HG02798 (cell line): ENCODE results near the gene RWDD1.
A peak's percentile ranks its signal among the peaks of the same experiment; 100 is the strongest.

ENCODE experiments used
- ATAC-seq: cut with Tn5 transposase; IDR thresholded peaks from one replicate; pipeline ENCODE4 v1.9.1; 2021; ENCODE audit warnings: mild to moderate bottlenecking; ENCODE audit not compliant: unreplicated experiment, poor library complexity

RWDD1 gene

DNA sequence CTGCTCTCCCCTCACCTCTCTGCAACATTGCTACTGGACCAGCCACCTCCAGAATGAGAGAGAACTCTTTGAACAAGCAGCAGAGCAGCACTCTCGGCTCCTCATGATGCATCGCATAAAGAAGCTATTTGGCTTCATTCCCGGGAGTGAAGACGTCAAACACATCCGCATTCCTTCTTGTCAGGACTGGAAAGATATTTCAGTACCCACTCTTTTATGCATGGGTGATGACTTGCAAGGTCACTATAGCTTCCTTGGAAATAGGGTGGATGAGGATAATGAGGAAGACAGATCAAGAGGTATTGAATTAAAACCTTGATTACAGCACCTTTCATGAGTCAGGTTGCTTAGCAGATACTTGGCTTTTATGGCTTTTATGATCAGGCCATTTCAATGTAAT, 13.4 kb upstream of the RWDD1 start:
- ATAC-seq = no peak

DNA sequence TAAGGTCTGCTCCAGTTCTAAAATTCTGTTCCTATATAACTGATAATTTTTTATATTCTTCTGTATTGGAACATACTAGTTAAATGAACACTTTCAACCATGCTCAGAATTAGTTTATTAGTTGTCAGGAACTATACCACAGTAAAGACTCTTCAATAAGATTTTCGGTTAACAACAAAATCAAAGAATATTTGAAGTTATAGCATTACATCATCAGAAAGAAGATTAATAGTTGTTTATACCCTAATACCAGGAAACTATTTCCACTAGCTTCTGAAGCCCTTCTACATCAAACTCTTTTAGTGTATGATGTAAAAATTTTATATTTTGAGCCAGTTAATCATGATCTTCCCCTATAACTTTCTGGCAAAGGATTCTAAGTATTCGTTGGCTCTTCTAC, 11.2 kb upstream of the RWDD1 start:
- no peak for ATAC-seq

DNA sequence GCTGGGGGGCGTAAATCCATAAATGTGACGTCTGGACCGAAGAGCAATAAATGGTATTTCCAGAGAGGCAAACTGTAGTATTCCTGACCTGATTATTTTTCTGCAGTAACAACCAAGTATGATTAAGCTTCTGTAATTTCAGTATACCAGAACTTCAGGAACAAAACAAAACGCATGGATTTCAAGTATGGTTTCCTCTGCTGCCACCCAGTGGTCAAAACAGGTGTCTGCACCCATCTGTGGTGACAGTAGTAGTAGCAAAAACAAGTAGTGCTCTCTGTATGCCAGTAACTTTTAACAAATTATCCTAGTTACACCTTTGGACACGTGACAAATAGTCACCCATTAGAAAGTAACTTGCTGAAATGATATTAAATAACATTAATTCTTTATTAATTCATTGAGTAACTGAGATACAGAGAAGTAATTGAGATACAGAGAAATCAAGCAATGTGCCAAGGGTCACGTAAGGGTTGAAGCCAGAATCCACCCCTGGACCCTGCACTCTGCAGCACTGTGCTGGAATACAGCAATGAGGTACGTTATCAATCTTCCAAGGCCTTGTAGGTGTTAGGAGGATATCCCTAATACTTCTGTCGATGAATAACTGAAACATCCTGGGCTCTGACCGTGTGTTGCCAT, 9.8 kb upstream of the RWDD1 start:
- peak; percentile 83 for ATAC-seq

DNA sequence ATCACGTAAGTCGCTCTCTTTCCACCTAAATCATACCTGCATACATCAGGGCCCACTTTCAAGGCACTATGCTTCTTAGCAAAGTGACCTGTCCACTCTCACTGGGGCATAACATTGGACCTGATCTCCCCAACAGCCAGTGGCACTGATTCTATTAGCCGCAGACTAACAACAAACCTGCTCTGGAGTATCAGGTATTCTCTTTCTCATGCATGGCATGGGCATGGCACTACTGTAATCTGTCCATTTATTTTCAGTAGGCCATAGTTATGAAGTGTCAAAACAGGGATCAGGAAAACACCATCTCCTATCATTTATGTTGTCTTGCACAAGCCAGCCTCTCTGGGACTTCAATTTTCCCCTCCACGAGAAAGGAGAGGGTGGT, 9.3 kb upstream of the RWDD1 start:
- ATAC-seq = no peak

DNA sequence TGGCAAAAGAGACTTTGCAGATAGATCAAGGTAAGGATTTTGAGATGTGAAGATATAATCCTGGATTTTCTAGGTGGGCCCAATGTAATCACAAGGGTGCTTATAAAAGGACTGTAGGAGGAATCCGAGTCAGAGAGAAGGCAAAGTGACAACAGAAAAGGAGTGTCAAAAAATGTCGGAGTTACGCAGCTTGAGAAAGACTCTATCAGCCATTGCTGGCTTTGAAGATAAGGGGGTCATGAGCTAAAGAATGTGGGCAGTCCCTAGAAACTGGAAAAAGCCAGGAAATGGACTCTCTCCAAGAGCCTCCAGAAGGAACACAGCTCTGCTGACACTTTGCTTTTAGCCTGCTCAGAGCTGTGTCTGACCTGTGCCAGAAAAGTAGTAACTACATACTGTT, 8.7 kb upstream of the RWDD1 start:
- ATAC-seq = no peak

DNA sequence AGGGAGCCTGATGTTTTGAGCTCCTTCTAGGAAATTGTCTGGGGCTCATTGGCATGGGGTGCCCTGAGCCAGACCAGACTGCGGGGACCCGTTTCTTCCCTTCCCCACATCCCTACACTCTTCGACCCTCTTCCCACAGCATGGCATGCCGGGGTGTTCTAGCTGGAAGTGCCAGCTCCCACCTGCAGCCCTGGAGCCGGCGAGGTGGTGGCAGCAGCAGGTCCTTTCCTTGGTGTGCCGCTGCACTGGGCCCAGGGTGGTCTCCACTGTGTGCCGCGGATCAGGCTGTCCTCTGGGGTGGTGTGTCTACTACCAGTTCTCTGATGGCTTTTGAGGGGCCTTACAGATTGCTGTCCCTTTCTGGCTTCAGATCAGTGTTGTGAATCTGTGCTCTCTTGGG, 7.5 kb upstream of the RWDD1 start:
- ATAC-seq = no peak

DNA sequence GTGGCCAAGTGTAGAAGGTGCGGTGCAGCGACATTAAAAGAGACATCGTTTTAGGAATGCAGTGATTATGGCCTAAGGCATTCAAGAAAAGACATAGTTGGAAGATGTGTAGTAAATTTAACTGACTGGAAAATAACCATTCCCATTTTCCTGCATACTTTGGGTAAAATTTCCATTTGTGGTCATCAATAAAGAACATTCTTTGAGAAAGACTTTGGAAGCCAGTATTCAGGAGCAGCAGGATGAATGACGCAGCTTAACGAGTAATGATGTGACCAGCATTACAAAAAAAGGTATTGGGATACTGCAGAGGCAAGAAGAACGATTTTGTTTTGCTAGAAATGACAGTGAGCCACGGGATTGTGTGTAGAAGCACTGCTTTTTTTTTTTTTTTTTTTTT, 7.0 kb upstream of the RWDD1 start:
- ATAC-seq = no peak

DNA sequence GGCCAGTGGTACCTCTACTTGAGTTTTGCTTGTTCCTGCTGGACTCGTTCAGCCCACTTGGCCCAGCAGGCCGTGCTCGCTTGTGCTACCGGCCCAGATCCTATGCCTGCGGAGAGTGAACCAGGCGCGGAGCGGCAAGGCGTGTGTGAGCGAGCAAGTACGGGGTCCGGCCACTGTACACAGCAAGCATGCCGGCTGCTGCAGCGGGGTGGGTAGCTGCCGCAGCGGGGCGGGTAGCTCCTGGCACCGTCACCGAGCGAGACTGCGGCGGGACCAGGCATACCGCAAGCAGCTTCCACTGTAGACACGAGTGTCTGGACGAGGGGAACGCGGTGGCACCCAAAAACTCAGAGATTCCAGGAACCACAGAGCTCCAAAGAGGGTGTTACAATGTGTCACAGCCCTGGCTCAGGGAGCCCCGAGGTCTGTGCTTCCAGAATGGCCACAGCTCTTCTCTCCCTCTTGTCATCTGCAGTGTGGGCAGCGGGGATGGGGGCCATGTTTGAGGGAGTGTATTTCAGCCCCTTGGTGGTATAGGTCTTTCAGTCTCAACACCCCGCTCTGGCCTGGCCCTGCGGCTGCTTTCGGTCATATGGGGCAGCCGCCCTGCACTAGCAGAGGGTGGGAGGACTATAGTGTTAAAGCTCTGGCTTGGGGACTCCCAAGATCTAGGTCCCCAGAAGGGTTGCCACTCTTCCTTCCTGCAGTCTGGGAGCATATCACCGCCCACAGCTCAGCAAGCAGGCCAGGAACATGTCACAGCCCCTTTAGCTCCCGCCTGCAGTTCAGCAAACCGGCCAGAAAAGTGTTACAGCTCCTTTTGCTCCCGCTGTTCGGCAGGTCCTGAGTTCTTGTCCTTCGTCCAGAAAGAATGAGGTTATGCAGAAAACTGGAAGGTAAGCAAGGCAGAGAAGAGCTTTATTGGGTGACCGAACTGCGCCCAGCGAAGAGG, 6.1 kb upstream of the RWDD1 start:
- ATAC-seq = no peak

DNA sequence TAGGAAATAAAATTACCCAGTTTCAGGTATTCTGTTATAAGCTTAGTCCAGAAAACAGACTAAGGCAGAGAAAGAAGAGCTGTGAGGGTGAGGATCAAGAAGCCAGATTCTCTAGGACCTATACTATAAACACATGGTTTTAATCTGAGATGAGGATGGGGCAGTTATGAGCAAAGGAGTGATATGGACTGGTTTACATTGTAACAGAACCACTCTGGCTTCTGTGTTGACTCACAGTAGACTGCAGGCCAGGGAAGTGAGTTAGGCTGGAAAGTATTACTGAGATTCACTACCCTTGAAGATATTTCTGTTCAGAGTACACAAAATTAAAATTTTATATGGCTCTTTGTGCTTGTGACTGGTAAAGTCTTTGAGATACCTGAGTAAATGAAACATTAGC, 3.2 kb upstream of the RWDD1 start:
- ATAC-seq = no peak

DNA sequence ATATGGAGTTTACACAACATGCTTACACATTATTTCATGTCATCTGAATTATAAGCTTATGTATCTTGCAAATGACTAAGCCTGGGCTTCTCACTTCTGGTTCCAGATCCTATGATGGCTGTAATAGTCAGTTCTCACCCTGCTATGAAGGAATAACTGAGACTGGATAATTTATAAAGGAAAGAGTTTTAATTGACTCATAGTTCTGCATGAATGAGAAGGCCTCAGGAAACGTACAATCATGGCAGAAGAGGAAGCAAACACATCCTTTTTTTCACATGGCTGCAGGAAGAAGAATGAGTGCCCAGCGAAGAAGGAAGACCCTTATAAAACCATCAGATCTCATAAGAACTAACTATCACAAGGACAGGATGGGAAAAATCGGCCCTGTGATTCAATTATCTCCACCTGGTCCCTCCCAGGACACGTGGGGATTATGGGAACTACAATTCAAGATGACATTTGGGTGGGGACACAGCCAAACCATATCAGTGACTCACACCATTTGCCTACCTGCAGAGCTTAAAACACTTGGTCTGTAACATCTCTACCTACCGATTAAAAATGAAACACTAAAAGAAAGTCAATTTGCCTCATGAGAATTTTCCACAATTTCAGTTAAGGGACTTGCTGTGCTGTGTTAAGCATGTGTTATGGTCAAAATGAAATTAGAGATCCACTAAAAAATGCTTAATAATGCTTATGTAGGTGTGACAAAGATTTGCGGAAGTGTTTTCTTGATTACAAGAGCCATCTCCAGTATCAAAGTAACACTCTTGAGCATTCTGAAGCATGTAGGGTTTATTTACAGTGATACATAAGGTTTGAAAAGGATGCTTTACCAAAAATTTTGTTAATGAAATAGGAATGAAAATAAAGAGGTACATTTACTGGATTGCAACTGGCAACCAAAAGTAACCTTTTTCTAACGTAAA, 2.2 kb upstream of the RWDD1 start:
- no peak for ATAC-seq

DNA sequence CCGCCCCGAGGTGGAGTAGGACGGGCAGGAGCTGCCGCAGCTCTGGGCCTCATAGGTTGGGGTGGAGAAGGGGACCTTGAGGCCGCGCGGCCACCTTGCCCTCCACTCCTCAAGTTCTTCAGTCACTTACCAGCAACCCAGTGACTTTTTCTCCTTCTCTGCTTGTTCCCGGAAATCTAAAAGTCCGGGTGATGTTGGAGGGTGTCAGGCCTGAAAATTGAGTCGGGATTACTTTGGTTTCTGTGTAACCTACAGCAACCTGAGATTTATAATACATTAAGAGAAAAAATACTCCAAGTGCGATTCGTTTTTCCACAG, 338 bp downstream of the RWDD1 start:
- no peak for ATAC-seq

DNA sequence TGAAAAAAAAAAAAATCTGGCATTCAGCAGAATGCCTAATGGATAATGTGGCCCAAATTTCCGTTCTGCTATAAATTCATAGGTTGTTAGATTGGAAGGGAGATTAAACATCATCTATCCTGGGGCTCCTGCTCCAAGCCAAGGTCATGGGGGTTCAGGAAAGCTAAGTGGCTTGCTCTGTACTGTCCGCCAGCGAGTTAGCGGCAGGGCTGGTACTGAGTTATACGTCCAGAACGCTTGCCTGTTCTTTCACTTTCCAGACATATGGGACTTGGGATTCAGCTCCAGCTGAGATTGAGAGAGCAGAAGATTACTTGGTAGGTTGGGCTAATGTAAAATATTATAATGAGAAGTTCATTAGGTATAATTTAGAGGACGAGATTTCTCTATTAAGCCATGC, 858 bp downstream of the RWDD1 start:
- ATAC-seq = no peak

DNA sequence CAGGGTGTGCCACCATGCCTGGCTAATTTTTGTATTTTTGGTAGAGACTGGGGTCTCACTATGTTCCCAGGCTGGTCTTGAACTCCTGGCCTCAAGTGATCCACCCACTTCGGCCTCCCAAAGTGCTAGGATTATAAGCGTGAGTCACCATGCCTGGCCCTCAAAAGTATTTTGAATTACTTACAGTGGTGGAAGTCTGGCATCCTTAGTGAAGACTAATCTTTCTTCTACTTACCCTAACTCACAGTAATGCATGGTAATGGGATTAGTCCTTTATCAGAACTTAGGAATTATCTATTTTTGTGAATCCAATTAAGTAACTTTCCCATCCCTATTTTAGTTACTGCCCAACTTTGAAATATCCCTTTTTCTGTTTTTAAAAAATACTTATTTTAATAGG, 3.9 kb downstream of the RWDD1 start:
- no peak for ATAC-seq

DNA sequence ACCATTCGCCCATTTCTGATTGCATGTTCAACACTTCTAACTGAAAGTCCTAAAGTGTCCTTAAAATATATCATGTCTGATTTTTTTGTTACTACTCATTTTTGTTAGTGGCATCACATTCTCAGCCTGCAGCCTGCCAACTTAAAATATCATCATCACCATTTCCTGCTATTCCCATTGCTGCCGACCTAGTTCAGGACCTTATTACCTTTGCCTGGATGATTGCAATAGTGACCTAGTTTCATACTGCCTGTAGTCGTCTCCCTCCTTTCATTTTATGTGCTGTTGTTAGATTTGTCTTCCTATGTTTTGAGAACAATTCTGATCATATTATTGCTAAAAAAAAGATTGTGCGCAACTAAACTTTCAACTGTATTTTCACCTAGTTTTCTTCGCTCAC, 6.2 kb downstream of the RWDD1 start:
- no peak for ATAC-seq

DNA sequence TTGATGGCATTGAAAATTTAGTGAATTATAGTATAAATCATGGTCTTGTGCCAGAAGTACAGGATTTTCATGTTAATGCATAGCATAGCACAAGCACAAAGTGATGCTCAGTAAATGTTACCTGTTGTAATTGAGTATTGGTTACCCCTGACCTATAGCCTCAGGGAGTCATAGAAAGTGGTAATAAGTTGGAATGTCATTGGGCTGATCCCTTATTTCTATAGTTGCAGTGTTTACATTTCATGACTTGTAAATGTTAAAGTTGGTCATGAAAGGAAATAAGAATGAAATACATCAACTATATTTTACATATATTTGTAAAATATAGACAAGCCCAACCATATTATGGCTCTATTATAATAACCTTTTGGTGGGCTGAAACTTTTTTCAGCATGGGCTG, 7.0 kb downstream of the RWDD1 start:
- no peak for ATAC-seq

DNA sequence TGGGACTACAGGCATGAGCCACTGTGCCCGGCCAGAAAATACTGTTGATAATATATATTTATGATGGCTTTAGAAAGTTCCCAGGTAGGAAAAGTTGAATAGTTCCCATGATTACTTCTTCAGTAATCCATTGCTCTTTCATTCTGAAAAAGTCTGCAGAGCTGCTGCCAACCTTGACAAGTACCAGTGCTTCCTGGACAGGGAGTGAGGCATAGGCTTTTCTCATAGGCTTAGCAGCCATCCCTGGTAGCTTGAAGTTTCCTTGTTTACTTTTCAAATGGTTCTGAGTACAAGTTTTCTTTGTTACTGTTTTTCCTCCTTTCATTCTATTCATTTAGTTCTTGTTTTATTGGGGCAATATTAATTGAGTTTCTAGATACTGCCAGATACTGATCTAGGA, 7.8 kb downstream of the RWDD1 start:
- ATAC-seq = no peak

DNA sequence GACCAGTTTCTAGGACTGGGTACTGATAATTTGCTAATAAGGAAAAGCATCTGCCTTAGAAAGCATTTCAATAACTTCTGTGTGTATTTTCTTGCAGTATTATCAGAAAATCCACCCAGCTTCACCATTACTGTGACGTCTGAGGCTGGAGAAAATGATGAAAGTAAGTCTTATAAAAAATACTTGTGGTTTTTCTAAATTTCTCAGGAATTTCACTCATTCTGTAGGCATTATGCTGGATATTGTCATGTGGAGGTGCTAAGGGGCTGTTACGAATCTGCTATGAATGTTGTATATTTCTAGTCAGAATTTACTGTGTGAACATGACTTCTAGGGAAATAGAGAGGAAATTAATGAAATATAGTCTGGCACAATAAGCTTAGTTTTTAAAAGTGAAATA, 8.9 kb downstream of the RWDD1 start:
- no peak for ATAC-seq

DNA sequence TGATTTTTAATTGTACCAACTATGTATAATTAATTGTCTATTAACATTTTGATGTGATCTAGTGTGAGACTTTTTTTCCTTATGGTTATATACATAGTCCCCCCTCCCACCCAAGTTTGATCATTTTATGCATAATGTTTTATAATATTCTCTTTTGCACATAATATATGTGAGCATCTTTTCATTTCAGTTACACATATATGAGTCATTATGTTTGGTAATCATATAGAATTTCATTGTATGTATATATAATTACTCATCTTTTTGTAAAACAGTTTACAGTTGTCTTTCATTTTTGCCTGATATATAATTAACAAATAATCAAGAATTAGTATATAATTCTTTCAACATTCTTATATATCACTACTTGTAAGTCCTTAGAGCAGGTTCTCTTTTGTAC, 15.0 kb downstream of the RWDD1 start:
- no peak for ATAC-seq

DNA sequence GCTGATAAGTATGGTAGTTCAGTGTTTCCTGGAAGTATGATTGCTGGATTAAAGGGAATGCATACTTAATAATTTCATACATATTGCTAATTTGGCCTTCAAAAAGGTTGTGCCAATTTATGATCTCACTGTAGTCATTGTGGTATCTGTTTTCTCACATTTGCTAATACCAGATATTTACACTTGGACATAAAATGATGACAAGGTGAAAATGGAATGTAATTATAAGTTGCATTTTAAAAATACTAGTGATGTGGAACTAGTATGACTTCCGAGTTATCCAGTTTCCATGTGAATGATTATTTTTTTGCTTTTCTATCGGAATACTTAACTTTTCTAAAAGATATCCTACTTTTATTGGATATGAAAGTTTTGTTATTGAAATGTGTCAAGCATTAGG, 15.4 kb downstream of the RWDD1 start:
- no peak for ATAC-seq

DNA sequence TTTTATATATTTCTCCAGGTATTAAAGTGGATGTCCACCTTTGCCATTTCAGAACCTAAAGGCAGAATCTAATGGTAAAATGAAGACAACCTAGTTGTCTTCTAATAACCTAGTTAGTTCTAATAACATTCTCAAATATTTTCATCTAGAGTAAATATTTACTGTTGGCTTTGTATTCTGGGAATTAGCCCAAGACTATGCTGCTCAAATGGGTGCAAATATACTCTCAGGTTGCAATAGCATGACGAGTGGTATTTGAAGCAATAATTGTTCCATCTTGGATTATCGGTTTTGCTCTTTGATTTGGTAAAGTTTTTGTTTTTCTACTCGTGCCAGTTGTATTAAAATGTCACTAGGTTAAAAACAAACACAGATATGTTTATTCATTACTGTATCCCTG, 23.9 kb downstream of the RWDD1 start:
- no peak for ATAC-seq

DNA sequence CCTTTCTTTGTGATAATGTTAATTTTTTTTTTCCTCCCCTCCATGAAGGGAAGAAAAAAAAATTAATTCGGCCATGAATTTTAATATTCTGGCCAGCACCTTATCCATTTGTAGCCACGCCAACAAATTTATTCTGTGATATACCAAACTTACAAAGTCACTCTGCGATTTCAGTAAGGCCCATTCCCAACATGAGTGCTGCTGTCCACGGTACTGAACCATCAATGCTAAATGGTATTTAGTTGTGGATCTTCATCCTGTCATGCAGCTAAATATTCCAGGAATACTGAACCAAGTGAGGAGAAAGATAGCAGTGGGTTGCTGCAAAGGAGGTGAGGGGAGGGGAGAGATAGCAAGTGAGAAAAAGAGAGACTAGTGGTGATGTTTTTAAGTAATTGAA, 25.5 kb downstream of the RWDD1 start:
- no peak for ATAC-seq
